SU-DHL-6 (cell line): ENCODE results near the gene ACOX2.

Experiments
- H2AFZ ChIP-seq: fragments of 200-600 bp; sonication (generic); 2 replicates; pipeline ENCODE4 v1.6.1; 2014; ENCODE audit warnings: low read depth, mild to moderate bottlenecking, moderate library complexity, mixed read lengths, antibody characterized with exemption, low read length; ENCODE audit not compliant: severe bottlenecking
- H3F3A ChIP-seq: fragments of 200-600 bp; shearing (Covaris generic); 2 replicates; pipeline ENCODE4 v1.6.0; 2016; ENCODE audit warnings: antibody characterized with exemption, mild to moderate bottlenecking; ENCODE audit not compliant: insufficient read depth
- H3K27ac ChIP-seq: fragments of 200-600 bp; sonication (generic); 2 replicates; pipeline ENCODE4 v1.5.1; 2016; ENCODE audit warnings: low read depth, mild to moderate bottlenecking, low read length, moderate library complexity, mixed read lengths
- H3K27me3 ChIP-seq: fragments of 200-600 bp; sonication (generic), shearing (Covaris generic); 2 replicates; pipeline ENCODE4 v1.6.0; 2014; ENCODE audit warnings: mild to moderate bottlenecking, low read length
- H3K36me3 ChIP-seq: fragments of 200-600 bp; sonication (generic); 2 replicates; pipeline ENCODE4 v1.6.1; 2014; ENCODE audit warnings: mild to moderate bottlenecking, low read length, mixed read lengths
- H3K4me2 ChIP-seq: fragments of 300-600, 200-600 bp; shearing (Covaris generic), sonication (generic); 2 replicates; pipeline ENCODE4 v1.6.0; 2014; ENCODE audit warnings: low read length, low read depth, mild to moderate bottlenecking; ENCODE audit not compliant: poor library complexity, severe bottlenecking
- H3K4me3 ChIP-seq: fragments of 200-600 bp; sonication (generic); 2 replicates; pipeline ENCODE4 v1.5.1; 2014; ENCODE audit warnings: antibody characterized with exemption, low read length, mild to moderate bottlenecking, mixed read lengths; ENCODE audit not compliant: insufficient read depth, poor library complexity, severe bottlenecking
- H3K79me2 ChIP-seq: fragments of 200-600 bp; sonication (generic); 2 replicates; pipeline ENCODE4 v1.6.1; 2014; ENCODE audit warnings: mild to moderate bottlenecking, low read length, moderate library complexity; ENCODE audit not compliant: insufficient read depth
- H3K9ac ChIP-seq: fragments of 200-600 bp; sonication (generic); 2 replicates; pipeline ENCODE4 v1.7.0; 2014; ENCODE audit warnings: mild to moderate bottlenecking, low read length
- H3K9me2 ChIP-seq: fragments of 200-600 bp; sonication (generic); replicated peaks from 2 replicates; pipeline ENCODE4 v1.6.1; 2014; ENCODE audit warnings: low read length; ENCODE audit not compliant: insufficient read depth
- H3K9me3 ChIP-seq: fragments of 200-600 bp; sonication (generic); 2 replicates; pipeline ENCODE4 v1.6.1; 2014; ENCODE audit warnings: low read length, mixed read lengths; ENCODE audit not compliant: insufficient read depth
- H4K20me1 ChIP-seq: fragments of 200-600 bp; sonication (generic); 2 replicates; pipeline ENCODE4 v1.6.1; 2014; ENCODE audit warnings: low read depth, mild to moderate bottlenecking, antibody characterized with exemption, low read length, moderate library complexity, mixed read lengths
- EZH2phosphoT487 ChIP-seq: fragments of 200-600 bp; sonication (generic), shearing (Covaris generic); conservative IDR thresholded peaks from 2 replicates; pipeline ENCODE4 v1.6.1; 2018; ENCODE audit warnings: mild to moderate bottlenecking, antibody characterized with exemption, low read length, moderate library complexity, mixed read lengths
- TF ChIP-seq, protein P1 (sequence below): fragments of 200-600 bp; sonication (generic); IDR thresholded peaks from one replicate; pipeline ENCODE4 v1.5.1; 2017; ENCODE audit warnings: antibody characterized with exemption, mild to moderate bottlenecking, low read length, moderate library complexity; ENCODE audit not compliant: insufficient read depth, poor library complexity, severe bottlenecking

The ACOX2 gene

DNA sequence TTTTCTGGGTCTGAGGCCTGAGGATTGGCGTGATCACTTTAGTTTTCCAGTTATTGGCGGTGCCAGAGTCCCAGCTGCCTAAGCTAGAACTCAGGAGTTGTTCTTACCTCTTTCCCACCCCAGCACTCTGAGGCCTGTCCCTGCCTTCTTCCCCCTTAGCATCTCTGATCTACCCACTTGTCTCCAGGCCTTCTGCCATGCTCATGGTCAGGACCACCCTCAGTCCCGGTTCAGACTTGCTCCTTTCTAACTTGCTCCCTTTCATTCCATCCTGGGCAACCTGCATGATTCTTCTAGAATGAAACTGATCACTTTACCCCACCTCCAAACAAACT lies 15.7 kb downstream of the ACOX2 start:
- no peaks in the 10 kb centered on the region for H3K9me2 ChIP-seq
- no peak overlapping the region for H3K27ac ChIP-seq
- no peaks in the 10 kb centered on the region for H3K9me3 ChIP-seq
- H2AFZ ChIP-seq: no peak overlapping the region
- no peaks in the 10 kb centered on the region for H4K20me1 ChIP-seq
- TF ChIP-seq, protein P1, sequence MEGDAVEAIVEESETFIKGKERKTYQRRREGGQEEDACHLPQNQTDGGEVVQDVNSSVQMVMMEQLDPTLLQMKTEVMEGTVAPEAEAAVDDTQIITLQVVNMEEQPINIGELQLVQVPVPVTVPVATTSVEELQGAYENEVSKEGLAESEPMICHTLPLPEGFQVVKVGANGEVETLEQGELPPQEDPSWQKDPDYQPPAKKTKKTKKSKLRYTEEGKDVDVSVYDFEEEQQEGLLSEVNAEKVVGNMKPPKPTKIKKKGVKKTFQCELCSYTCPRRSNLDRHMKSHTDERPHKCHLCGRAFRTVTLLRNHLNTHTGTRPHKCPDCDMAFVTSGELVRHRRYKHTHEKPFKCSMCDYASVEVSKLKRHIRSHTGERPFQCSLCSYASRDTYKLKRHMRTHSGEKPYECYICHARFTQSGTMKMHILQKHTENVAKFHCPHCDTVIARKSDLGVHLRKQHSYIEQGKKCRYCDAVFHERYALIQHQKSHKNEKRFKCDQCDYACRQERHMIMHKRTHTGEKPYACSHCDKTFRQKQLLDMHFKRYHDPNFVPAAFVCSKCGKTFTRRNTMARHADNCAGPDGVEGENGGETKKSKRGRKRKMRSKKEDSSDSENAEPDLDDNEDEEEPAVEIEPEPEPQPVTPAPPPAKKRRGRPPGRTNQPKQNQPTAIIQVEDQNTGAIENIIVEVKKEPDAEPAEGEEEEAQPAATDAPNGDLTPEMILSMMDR: no peak
- TF ChIP-seq EZH2phosphoT487: no peak
- H3K9ac ChIP-seq: no peak overlapping the region
- H3K4me2 ChIP-seq: no peak overlapping the region
- H3K27me3 ChIP-seq: no peaks in the 10 kb centered on the region
- no peak overlapping the region for H3K4me3 ChIP-seq
- no peaks in the 10 kb centered on the region for H3K79me2 ChIP-seq
- H3F3A ChIP-seq: no peaks in the 10 kb centered on the region
- no peaks in the 10 kb centered on the region for H3K36me3 ChIP-seq

DNA sequence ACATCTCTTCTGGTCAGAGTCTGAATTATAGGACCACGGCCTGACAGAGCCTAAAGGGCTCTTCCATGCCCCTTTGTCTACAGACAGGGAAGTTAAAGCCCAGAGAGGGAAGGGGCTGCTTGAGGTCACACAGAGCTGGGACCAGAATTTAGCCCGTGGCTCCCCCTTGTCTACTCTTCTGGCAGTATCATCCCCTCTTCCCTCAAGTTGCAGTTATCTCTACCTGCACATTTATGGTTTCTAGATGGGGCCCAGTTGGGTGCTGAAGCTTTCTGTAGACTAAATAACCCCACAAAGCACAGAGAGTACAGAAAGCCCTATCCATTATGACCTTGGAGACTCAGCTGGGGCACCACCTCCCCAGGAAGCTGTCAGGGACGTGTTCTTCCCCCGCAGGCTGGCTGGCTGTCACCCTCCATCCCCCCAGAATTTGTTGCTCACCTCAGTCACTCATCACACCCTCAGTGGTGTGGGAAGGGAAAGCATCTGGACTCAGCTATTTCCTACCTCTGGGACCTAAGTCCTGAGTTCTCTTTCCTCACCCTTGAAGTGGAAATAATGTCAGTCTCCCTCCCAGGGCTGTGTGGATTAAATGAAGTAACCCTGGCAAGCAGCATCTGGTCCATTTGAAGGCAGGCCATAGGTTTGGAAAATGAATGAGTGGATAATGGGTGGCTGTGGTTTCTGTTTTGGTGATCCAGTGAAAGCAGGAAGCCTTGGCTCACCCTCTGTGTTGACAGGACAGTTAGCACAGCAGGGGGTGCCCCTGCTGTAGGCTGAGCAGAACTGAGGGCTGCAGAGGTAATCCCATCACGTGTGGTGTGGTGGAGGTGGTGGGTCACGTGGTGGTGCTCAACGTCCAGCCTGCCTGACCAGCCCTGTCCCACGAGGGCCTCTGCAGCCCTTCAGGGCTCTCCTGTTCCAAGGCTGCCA lies 16.3 kb downstream of the ACOX2 start:
- H3K4me3 ChIP-seq: no peak overlapping the region
- no peak overlapping the region for H3K27ac ChIP-seq
- no peaks in the 10 kb centered on the region for H3K79me2 ChIP-seq
- H3K36me3 ChIP-seq: no peaks in the 10 kb centered on the region
- no peaks in the 10 kb centered on the region for H3K27me3 ChIP-seq
- TF ChIP-seq, protein P1: no peak
- no peak for TF ChIP-seq EZH2phosphoT487
- H2AFZ ChIP-seq: no peak overlapping the region
- no peak overlapping the region for H3K4me2 ChIP-seq
- no peaks in the 10 kb centered on the region for H3F3A ChIP-seq
- no peaks in the 10 kb centered on the region for H3K9me3 ChIP-seq
- no peaks in the 10 kb centered on the region for H3K9me2 ChIP-seq
- H4K20me1 ChIP-seq: no peaks in the 10 kb centered on the region
- no peak overlapping the region for H3K9ac ChIP-seq

DNA sequence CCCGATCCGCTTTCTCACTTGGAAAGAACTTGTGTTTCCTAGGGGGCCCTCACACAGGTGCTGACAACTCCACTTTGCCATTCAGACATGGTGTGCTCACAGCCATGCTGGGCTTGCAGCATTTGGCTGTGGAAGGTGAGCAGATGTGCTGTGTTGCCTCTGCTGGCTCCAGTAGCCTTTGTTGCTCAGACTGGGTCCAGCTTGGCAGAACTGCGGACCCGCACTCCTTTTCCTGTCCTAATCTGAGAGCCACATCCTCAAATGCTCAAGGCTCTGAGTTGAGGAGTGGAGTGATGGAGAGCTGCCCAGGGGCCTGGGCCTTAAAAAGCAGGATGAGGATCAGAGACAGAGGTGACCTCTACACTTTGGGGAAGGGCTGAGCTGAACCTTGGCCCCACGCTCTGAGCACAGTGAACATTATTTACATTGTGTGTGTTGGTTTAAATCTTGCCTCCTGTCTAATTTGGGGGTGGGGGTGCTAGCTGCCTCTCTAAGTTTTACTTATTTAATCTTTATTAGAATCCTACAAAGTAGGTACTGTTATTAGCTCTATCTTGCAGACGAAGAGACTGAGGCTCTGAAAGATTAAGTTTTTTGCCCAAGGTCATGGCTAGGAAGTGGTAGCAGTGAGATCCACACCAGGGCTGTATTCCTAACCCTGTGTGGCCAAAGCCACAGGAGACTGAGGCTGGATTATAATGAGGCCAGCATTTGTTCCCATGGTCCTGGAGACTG lies 17.2 kb downstream of the ACOX2 start:
- no peaks in the 10 kb centered on the region for H3K9me2 ChIP-seq
- H3K4me2 ChIP-seq: no peak overlapping the region
- no peak overlapping the region for H3K27ac ChIP-seq
- no peaks in the 10 kb centered on the region for H3K9me3 ChIP-seq
- H3K79me2 ChIP-seq: no peaks in the 10 kb centered on the region
- no peaks in the 10 kb centered on the region for H3K27me3 ChIP-seq
- H3K4me3 ChIP-seq: no peak overlapping the region
- no peak overlapping the region for H2AFZ ChIP-seq
- TF ChIP-seq, protein P1: no peak
- no peak for TF ChIP-seq EZH2phosphoT487
- H3K9ac ChIP-seq: no peak overlapping the region
- H4K20me1 ChIP-seq: no peaks in the 10 kb centered on the region
- no peaks in the 10 kb centered on the region for H3F3A ChIP-seq
- no peaks in the 10 kb centered on the region for H3K36me3 ChIP-seq
